ENCODE measurements around the gene TELO2. TPM values are rescaled to one million over a fixed set of nuclear protein-coding genes. Genes with fewer than 3 reads are reported as not detected.

The TELO2 gene
- total RNA-seq, 1 experiment from 2014 or later, result 85.4 TPM

GRCh38 chr16:1471569-1472194 is 21.5 kb upstream of the TELO2 start:
- H3K9me3 Mint-ChIP-seq (ENCODE audit: low read depth, unreplicated experiment), result no peaks in the 10 kb centered on the region
- no TSS peak for BruUV-seq (replicated peaks)
- DNase-seq, result no peak
- H3K36me3 Mint-ChIP-seq (ENCODE audit: insufficient read depth, unreplicated experiment), result peaks cover 33% of the 10 kb centered on the region
- no peaks in the 10 kb centered on the region for H3K27me3 Mint-ChIP-seq (ENCODE audit: unreplicated experiment)
- no peak overlapping the region for H3K27ac Mint-ChIP-seq (ENCODE audit: unreplicated experiment)
- H3K4me1 Mint-ChIP-seq (ENCODE audit: low read depth, unreplicated experiment), result peaks cover 18% of the 10 kb centered on the region
- TF ChIP-seq CTCF (IDR thresholded peaks at IDR 0.05; ENCODE audit: unreplicated experiment), result no peak
- no peak overlapping the region for H3K4me3 Mint-ChIP-seq (ENCODE audit: low read depth, unreplicated experiment)
- intact Hi-C loops (cut with micrococcal nuclease; ENCODE audit: unreplicated experiment), result no loop called here
- CTCF ChIA-PET, result interaction anchor here (0.6 kb wide), 1 partner anchor 9 kb away, joined by 3 read pairs; no protein-coding TSS in a partner anchor

GRCh38 chr16:1472974-1473373 is 20.2 kb upstream of the TELO2 start:
- no TSS peak for BruUV-seq (replicated peaks)
- Mint-ChIP-seq H3K4me1 (ENCODE audit: low read depth, unreplicated experiment) (peaks cover 18% of the 10 kb centered on the region), H3K36me3 (ENCODE audit: insufficient read depth, unreplicated experiment) (peaks cover 33% of the 10 kb centered on the region), H3K9me3 (ENCODE audit: low read depth, unreplicated experiment) (no peaks in the 10 kb centered on the region), H3K4me3 (ENCODE audit: low read depth, unreplicated experiment) (peak overlapping the region; percentile 41), H3K27me3 (ENCODE audit: unreplicated experiment) (no peaks in the 10 kb centered on the region), H3K27ac (ENCODE audit: unreplicated experiment) (no peak overlapping the region)
- TF ChIP-seq CTCF (IDR thresholded peaks at IDR 0.05; ENCODE audit: unreplicated experiment), result no peak
- CTCF ChIA-PET, result no interaction called here
- no peak for DNase-seq
- intact Hi-C loops (cut with micrococcal nuclease; ENCODE audit: unreplicated experiment), result no loop called here

GRCh38 chr16:1474082-1474795 is 18.9 kb upstream of the TELO2 start:
- Mint-ChIP-seq H3K4me3 (ENCODE audit: low read depth, unreplicated experiment) (peak overlapping the region; percentile 70), H3K36me3 (ENCODE audit: insufficient read depth, unreplicated experiment) (peaks cover 33% of the 10 kb centered on the region), H3K4me1 (ENCODE audit: low read depth, unreplicated experiment) (peaks cover 18% of the 10 kb centered on the region), H3K9me3 (ENCODE audit: low read depth, unreplicated experiment) (peaks cover 3% of the 10 kb centered on the region), H3K27me3 (ENCODE audit: unreplicated experiment) (no peaks in the 10 kb centered on the region), H3K27ac (ENCODE audit: unreplicated experiment) (no peak overlapping the region)
- intact Hi-C loops (cut with micrococcal nuclease; ENCODE audit: unreplicated experiment), result no loop called here
- CTCF ChIA-PET, result no interaction called here
- no peak for TF ChIP-seq CTCF (IDR thresholded peaks at IDR 0.05; ENCODE audit: unreplicated experiment)
- no peak for DNase-seq
- BruUV-seq (replicated peaks), result TSS peak; percentile 47

- Mint-ChIP-seq H3K36me3 (ENCODE audit: insufficient read depth, unreplicated experiment) (peaks cover 33% of the 10 kb centered on the region), H3K4me3 (ENCODE audit: low read depth, unreplicated experiment) (peak within 1 kb of the TSS; percentile 70), H3K27me3 (ENCODE audit: unreplicated experiment) (no peaks in the 10 kb centered on the region), H3K9me3 (ENCODE audit: low read depth, unreplicated experiment) (peaks cover 3% of the 10 kb centered on the region), H3K4me1 (ENCODE audit: low read depth, unreplicated experiment) (peaks cover 15% of the 10 kb centered on the region), H3K27ac (ENCODE audit: unreplicated experiment) (peak within 1 kb of the TSS; percentile 50)
- intact Hi-C loops (cut with micrococcal nuclease; ENCODE audit: unreplicated experiment), result no loop called here
- CTCF ChIA-PET, result interaction anchor here (0.6 to 1.0 kb wide), 2 partner anchors 17 to 18 kb away, joined by 4 read pairs; partner anchors contain the start of gene TELO2
- peak; percentile 95 for DNase-seq
- TF ChIP-seq CTCF (IDR thresholded peaks at IDR 0.05; ENCODE audit: unreplicated experiment), result no peak
- BruUV-seq (replicated peaks), result TSS peak; percentile 71
Observed at GRCh38 chr16:1474796-1475551, 18.2 kb upstream of the TELO2 start, which contains the start of gene CLCN7. Gene CLCN7, minus strand, starts transcription at chr16:1475028. Its CDS starts 54 bp downstream, at chr16:1474974.
